GM12891 (cell line): ENCODE results near the gene LCE4A.

Experiments used
- DNase-seq: peaks from one replicate; pipeline ENCODE4 v3.0.0; 2011; ENCODE audit warnings: low spot score; ENCODE audit not compliant: insufficient read length
- FAIRE-seq: peaks from 2 replicates; lab custom pipeline; 2011; peaks lifted over from hg19 to GRCh38; lab: Jason Lieb, UNC
- PAX5 ChIP-seq: IDR thresholded peaks from 2 replicates; pipeline ENCODE4 v1.6.1; 2011; ENCODE audit warnings: low read length, moderate library complexity, mild to moderate bottlenecking; ENCODE audit not compliant: insufficient read depth, severe bottlenecking
- POLR2A ChIP-seq: IDR thresholded peaks from 2 replicates; pipeline ENCODE4 v1.6.1; 2011; ENCODE audit warnings: low read depth, low read length, control low read depth
- POLR2AphosphoS5 ChIP-seq: IDR thresholded peaks from 2 replicates; pipeline ENCODE4 v1.6.1; 2011; ENCODE audit warnings: low read depth, low read length, control low read depth
- POU2F2 ChIP-seq: IDR thresholded peaks from 2 replicates; pipeline ENCODE4 v1.6.1; 2011; ENCODE audit warnings: low read depth, mild to moderate bottlenecking, control low read depth, low read length, moderate library complexity
- SPI1 ChIP-seq: IDR thresholded peaks from 2 replicates; pipeline ENCODE4 v1.6.1; 2011; ENCODE audit warnings: low read depth, low read length, control low read depth
- TAF1 ChIP-seq: IDR thresholded peaks from 2 replicates; pipeline ENCODE4 v1.6.1; 2011; ENCODE audit warnings: low read depth, low read length, control low read depth

LCE4A gene

DNA sequence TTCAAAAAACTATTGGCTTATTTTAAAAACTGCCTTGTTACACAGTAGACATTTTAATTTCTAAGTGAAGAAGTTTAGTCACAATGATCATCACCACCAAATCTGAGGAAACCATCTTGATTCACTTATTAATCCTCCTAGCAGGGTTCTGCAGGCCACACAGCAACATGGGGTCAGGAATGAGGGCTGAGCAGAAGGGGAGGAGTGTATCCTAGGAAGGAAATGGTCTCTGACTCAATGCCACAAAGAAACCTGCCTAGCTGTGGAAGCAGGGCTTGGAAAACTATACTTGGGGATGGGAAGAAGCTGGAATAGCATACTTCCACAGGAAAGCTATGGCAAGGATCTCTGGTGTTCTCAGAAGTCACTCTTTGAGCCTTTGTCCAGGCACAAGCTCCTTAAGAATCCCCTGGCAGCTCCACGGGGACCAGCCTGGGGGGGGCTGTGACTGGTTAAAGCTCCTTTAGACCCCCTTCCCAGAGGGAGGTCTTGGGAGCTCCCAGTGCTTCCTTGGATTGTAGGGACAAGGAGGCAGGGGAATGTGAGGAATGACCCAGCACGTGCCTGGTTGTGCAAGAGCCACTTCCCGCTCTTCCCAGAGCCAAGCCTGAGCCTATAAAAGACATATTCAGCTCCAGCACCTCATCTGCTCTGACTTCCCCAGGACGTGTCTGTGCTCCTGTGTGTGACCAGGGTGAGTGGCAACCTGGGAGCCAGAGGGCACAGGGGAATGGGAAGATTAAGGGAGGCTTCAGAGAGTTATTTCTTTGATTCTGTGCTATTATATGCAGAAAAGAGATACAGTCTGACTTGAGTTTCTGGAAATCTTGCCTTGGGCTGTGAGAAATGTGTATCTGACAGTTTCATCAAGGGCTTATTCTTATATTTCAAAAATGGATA lies 10.0 kb upstream of the LCE4A start, which contains the start of gene LCE2A:
LCE2A (plus strand) TSS at position 645 of the 900 bp plus-strand sequence. CDS start 557 bp downstream, outside the sequence.
- FAIRE-seq (no peak), DNase-seq (no peak)
- TF ChIP-seq POLR2AphosphoS5 (no peak), SPI1 (no peak), POLR2A (no peak), POU2F2 (no peak), TAF1 (no peak), PAX5 (no peak)

DNA sequence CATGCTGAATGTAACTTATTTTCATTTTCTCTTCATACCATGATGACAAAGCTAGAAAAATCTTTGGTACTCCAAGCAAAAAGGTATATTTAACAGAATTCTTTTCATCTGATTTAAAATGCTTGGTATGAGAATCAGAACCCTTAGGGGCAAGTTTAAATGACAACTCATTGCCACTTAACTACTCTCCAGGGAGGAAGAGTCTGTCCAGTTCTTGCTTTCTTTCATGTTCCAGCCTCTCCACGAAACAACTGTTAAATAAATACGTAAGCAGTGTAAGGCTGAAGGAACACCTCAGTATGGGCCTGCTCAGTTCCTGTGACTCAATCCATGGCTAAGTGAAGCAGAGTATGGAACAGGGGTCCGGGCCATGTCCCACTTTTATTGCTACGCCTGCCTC lies 8.2 kb upstream of the LCE4A start:
- DNase-seq: no peak
- TF ChIP-seq TAF1: no peak
- no peak for TF ChIP-seq POLR2AphosphoS5
- no peak for TF ChIP-seq PAX5
- TF ChIP-seq POLR2A: no peak
- no peak for TF ChIP-seq POU2F2
- no peak for TF ChIP-seq SPI1
- no peak for FAIRE-seq

DNA sequence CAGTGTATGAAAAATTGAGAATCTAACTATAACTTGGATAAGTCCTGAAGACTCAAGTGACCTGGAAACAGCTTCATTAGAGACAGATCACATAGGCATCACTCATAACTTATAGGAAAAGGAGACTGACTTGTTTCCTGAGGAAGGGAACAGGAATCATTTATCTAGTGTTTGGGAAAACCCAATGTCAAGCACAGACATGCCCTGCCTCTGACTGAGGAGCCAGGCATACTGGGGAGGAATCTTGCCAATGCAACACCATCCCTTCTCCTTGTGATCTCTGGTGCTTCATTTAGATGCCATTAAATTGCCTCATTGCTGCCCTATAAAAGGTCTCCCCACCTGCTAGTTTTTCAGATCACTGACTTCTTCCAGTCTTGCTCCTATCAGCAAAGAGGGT lies 10.3 kb downstream of the LCE4A start:
- TF ChIP-seq POU2F2 (no peak), SPI1 (no peak), POLR2A (no peak), TAF1 (no peak), POLR2AphosphoS5 (no peak), PAX5 (no peak)
- FAIRE-seq: no peak
- no peak for DNase-seq

DNA sequence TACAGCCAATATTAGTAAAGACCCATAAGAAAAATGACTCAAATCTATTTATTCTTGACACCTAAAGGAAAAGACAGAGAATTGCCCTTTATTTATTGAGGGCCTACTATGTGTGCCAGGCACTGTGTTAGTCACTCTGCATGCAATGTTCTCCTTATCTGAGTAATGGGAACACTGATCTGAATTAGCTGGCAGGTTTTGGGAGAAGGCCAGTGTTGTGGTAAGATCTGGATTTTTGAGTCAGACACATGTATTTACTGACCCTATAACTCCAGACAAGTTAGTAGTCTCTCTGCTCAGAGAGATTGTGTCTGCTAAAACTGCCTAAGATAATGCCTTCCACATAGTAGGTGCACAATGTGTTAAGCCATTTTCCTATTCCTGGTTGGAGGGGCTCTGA lies 17.3 kb downstream of the LCE4A start:
- no peak for DNase-seq
- FAIRE-seq: no peak
- TF ChIP-seq TAF1 (no peak), PAX5 (no peak), POU2F2 (no peak), SPI1 (no peak), POLR2A (no peak), POLR2AphosphoS5 (no peak)

DNA sequence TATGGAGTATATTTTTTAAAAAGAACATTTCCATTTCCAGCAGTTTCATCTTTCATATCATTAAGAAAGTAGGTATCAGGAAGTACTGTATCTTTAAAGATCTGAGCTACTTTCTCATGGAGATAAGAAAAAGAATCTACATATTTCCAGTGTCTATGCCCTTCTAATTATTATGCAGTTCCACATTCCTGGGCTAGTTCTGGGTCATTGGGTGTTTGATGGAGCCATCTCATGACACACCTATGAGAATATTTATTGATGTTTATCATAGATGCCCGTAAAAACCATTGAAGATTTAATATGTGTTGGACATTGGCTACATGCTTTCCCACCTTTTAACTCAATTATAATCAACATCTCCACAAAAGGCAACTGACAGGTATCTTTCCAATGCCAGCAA lies 21.0 kb downstream of the LCE4A start:
- DNase-seq (no peak), FAIRE-seq (no peak)
- TF ChIP-seq SPI1 (no peak), PAX5 (no peak)

DNA sequence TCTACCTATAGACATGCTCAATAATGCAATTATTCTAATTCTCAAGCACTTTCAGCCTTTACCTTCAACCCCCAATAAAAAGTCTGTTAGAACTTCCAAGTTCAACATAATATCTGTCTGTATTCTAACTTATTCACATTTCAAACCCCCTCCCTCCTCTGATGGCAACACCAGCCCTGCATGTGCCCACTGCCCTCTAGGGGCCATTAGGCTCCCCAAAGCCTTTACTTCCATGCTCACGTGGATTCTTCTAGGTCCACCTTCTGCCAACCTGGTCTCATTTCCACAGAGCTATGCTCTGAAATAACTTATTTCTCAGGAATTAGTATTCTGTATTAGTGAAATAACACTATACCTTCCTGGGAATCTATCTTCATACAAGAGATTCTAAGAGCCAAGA lies 27.7 kb downstream of the LCE4A start:
- FAIRE-seq (no peak), DNase-seq (no peak)
- TF ChIP-seq TAF1 (no peak), SPI1 (no peak), POU2F2 (no peak), POLR2A (no peak), POLR2AphosphoS5 (no peak)

DNA sequence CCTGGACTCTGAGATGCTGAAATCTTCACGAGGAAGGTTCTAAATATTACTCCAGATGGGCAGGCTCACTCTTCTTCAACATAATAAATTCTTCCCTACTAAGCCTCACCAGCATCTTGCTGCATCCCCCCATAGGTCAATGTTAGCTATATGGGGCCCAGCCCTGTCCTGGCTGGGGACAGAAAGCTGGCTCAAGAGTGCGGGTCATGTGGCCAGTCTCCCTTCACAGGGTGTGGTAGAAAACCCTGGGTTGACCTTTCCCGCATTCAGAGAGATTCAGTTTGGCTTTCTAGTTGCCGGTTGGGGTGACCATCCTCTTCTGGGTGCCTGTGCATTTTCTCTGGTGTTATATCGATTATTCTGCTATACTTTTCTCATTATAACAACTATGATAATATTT lies 30.0 kb downstream of the LCE4A start:
- no peak for FAIRE-seq
- DNase-seq: no peak
- TF ChIP-seq POU2F2: no peak
- no peak for TF ChIP-seq SPI1
- no peak for TF ChIP-seq POLR2AphosphoS5
- TF ChIP-seq TAF1: no peak
- TF ChIP-seq POLR2A: no peak
- no peak for TF ChIP-seq PAX5

DNA sequence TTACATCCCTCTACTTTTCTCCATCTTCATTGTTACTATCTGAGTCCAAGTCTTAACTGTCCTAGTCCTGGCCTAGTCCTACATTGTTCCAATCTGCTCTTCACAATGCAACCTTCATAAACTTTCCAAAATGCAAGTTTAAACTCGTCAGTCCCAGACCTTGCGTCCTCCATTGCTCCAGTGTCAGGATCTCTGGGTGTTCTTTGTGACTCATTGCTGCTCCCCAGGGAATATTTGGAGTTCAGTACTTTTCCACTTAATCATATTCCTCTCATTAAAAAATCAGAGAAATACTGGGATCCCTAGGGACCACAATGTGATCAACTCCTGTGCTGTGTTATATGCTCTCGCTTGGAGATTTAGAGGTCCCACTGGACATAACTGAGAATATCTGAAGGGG lies 31.9 kb downstream of the LCE4A start:
- TF ChIP-seq PAX5 (no peak), TAF1 (no peak), POLR2AphosphoS5 (no peak), SPI1 (no peak), POU2F2 (no peak), POLR2A (no peak)
- FAIRE-seq: no peak

DNA sequence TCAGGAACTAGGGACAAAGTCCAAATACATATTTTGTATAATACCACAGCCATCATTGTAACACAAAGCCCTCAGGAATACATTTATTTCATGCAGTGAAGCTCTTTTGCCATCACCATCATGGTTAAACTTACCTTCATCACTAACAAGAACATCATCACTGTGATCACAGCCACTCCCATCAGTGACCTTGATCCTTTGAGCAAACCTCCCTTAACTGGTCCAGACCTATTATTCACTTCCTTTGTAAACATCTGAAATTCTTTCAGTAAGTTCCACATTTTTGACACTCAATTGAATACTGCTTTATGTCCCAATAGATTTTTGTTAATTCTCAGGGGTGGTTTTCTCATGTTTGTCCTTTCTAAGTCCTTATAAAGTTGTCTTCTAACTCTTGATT lies 33.7 kb downstream of the LCE4A start:
- FAIRE-seq (no peak), DNase-seq (no peak)
- no peak for TF ChIP-seq PAX5
- TF ChIP-seq SPI1: no peak
- TF ChIP-seq POLR2A: no peak
- no peak for TF ChIP-seq POLR2AphosphoS5
- TF ChIP-seq POU2F2: no peak
- TF ChIP-seq TAF1: no peak

More for the DNA sequence above, 31.9 kb downstream of the LCE4A start:
- no peak for DNase-seq
